Cortex of kidney (tissue), 1 donor: Measurements from ENCODE around the gene ERCC4.

Experiments used
- DNase-seq: peaks from one replicate; lab custom pipeline; 2025; lab: John Stamatoyannopoulos, UW

Gene ERCC4

GRCh38 chr16:13911306-13911705, 8.6 kb upstream of the ERCC4 start:
- DNase-seq, result no peak

GRCh38 chr16:13911871-13912270, 8.1 kb upstream of the ERCC4 start:
- DNase-seq, result no peak

- DNase-seq, result no peak
Measured at GRCh38 chr16:13912891-13913290, 7.1 kb upstream of the ERCC4 start.

GRCh38 chr16:13913374-13914292, 6.3 kb upstream of the ERCC4 start:
- DNase-seq, result no peak

GRCh38 chr16:13915033-13915635, 4.8 kb upstream of the ERCC4 start:
- DNase-seq, result no peak

- no peak for DNase-seq
Measured at GRCh38 chr16:13919330-13919682, 648 bp upstream of the ERCC4 start.

- DNase-seq, result no peak
Measured at GRCh38 chr16:13920510-13920818, 510 bp downstream of the ERCC4 start.

GRCh38 chr16:13921328-13921727, 1.4 kb downstream of the ERCC4 start:
- DNase-seq, result no peak

GRCh38 chr16:13923703-13924298, 3.8 kb downstream of the ERCC4 start:
- no peak for DNase-seq

GRCh38 chr16:13926464-13926863, 6.5 kb downstream of the ERCC4 start:
- DNase-seq, result no peak

GRCh38 chr16:13926891-13927290, 6.9 kb downstream of the ERCC4 start:
- no peak for DNase-seq

- DNase-seq, result no peak
Measured at GRCh38 chr16:13928646-13929045, 8.7 kb downstream of the ERCC4 start.

- DNase-seq, result no peak
Measured at GRCh38 chr16:13931845-13932244, 11.9 kb downstream of the ERCC4 start.

- DNase-seq, result no peak
Measured at GRCh38 chr16:13935408-13935807, 15.5 kb downstream of the ERCC4 start.

- no peak for DNase-seq
Measured at GRCh38 chr16:13936155-13936554, 16.2 kb downstream of the ERCC4 start.

- no peak for DNase-seq
Measured at GRCh38 chr16:13936596-13937081, 16.7 kb downstream of the ERCC4 start.

GRCh38 chr16:13937411-13937810, 17.5 kb downstream of the ERCC4 start:
- no peak for DNase-seq

- no peak for DNase-seq
Measured at GRCh38 chr16:13938480-13938879, 18.5 kb downstream of the ERCC4 start.

- DNase-seq, result no peak
Measured at GRCh38 chr16:13939821-13940220, 19.9 kb downstream of the ERCC4 start.

GRCh38 chr16:13940397-13940933, 20.5 kb downstream of the ERCC4 start:
- DNase-seq, result no peak

GRCh38 chr16:13944816-13945215, 24.9 kb downstream of the ERCC4 start:
- no peak for DNase-seq

- no peak for DNase-seq
Measured at GRCh38 chr16:13945744-13946485, 26.0 kb downstream of the ERCC4 start.
